Esophagus muscularis mucosa (tissue), 4 donors: Measurements from ENCODE around the gene MYO7B.

Experiments used
- CTCF ChIP-seq, 3 experiments: fragments of 200-600 bp in 2 of 3; fragments of 450-650 bp in 1 of 3; sonication (generic) in 2 of 3; IDR thresholded peaks; one replicate each; pipeline ENCODE4 v1.5.1; 2017 to 2019; ENCODE audit warnings: antibody characterized with exemption in 3 of 3, mild to moderate bottlenecking in 2 of 3, moderate library complexity in 1 of 3
- EP300 ChIP-seq: sonication (generic); formaldehyde crosslinking; IDR thresholded peaks from one replicate; pipeline ENCODE4 v1.6.1; 2017; ENCODE audit warnings: antibody characterized with exemption
- POLR2A ChIP-seq: fragments of 450-650 bp; IDR thresholded peaks from one replicate; pipeline ENCODE4 v1.6.1; 2017; ENCODE audit warnings: antibody characterized with exemption, moderate library complexity, mild to moderate bottlenecking, low read depth

- TF ChIP-seq CTCF (IDR thresholded peaks at IDR 0.05), result no peak
- TF ChIP-seq POLR2A, result no peak
- TF ChIP-seq EP300, result no peak
These were observed 23.6 kb upstream of the MYO7B start for GRCh38 chr2:127511917-127512316.
